ENCODE results near the gene DLG4.

DLG4 gene

GRCh38 chr17:7219812-7220592 is at the start of gene DLG4, which contains the start of gene ACADVL:
TSS of gene DLG4 (minus strand) at chr17:7219836.
TSS of gene ACADVL (plus strand) at chr17:7219938. CDS start at chr17:7219985, 47 bp downstream.
- DNase-seq: peak; percentile 60

DNA sequence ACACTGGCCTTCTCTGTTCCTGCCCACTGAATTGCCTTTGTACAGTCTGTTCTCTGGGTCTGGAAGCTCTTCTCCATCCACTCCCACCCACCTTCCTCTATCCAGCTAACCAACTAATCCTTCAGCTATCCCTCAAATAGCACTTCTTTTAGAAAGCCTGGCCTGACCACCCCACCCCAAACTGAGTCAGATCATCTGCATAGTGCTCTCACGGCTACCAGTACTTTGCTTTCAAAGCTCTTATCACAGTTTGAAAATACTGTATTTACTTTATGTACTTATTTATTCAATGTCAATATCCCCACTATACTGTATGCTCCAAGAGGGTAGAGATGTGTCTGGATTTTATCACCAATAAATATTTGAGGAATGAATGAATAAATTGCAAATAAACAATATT is 47.1 kb upstream of the DLG4 start:
- DNase-seq: no peak

- DNase-seq: no peak
These were observed 44.1 kb upstream of the DLG4 start for GRCh38 chr17:7263801-7264078.

DNA sequence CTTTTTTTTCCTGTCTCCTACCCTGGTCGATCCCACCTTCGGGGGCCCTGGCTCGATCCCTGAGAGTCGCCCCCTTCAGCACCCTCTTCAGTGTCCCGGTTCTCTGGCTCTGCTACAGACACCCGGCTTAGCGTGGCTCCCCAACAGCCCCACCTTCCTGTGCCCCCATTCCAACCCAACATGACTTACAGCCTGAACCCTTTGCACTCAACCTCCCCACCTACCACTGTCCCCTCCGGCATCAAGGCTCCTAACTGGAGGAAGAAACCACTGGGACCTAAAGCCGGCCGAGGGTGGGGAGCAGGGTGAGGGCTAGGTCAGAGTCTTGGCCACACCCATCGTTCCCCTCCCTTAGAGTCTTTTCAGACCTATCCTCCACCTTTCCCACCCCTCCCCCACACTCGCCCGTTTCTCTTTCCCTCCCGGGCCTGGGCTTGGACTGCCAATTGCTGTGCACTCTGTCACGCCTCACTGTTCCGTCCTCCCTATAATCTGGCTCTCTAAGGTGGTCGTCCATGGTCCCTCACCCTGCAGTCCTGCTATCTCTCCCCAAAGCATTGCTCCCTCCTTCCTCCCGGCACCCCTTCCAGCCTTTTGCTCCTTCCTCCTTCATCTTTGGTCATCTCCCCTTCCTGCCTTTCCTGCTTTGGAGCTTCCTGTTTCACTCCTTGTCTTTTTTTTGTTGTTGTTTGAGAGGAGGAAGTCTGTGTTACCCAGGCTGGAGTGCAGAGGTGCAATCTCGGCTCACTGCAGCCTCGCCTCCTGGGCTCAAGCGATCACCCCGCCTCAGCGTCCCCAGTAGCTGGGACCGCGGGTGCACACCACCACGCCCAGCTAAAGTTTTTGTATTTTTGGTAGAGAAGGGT is 43.5 kb upstream of the DLG4 start:
- no peak for DNase-seq

DNA sequence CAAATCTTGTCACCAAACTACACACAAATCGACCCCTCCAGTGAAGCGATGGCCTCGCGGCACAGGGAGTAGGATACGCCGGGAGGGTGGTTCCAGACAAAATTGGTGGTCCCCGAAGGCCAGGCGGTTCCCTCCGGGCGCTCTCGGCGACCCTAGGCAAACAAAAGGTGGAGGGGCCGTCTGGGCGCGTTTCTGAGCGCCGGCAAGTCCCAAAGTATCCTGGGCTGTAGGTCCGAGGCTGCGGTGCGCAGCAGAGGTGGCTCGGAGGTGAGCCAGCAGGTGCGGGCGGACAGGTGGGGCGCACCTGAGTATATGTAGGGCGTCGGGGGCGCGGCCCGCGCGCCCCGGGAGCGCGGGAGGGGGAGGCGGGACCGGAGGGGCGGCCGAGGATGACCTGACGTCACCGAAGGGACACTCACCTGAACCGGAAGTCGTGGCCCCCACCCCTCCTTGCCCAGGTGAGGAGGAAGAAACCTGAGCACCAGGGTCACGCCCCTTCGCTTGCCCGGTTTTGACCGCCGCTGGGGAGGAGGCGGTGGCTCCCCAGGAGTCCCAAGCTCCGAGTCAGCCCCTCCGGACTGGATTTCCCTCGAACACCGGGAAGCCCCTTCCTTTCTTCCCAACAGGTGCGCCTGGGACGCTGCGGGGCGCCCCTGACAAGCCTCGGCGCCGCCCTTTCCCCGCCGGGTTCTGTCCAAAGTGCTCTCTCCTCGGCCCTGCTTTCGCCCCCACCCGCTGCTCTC is 42.7 kb upstream of the DLG4 start, which contains the start of gene CLDN7:
Gene CLDN7 (minus strand): TSS at position 287 of the 743 bp plus-strand sequence. CDS start 435 bp downstream, outside the sequence.
- no peak for DNase-seq

- DNase-seq: no peak
These were observed 41.9 kb upstream of the DLG4 start for GRCh38 chr17:7261379-7262191.

DNA sequence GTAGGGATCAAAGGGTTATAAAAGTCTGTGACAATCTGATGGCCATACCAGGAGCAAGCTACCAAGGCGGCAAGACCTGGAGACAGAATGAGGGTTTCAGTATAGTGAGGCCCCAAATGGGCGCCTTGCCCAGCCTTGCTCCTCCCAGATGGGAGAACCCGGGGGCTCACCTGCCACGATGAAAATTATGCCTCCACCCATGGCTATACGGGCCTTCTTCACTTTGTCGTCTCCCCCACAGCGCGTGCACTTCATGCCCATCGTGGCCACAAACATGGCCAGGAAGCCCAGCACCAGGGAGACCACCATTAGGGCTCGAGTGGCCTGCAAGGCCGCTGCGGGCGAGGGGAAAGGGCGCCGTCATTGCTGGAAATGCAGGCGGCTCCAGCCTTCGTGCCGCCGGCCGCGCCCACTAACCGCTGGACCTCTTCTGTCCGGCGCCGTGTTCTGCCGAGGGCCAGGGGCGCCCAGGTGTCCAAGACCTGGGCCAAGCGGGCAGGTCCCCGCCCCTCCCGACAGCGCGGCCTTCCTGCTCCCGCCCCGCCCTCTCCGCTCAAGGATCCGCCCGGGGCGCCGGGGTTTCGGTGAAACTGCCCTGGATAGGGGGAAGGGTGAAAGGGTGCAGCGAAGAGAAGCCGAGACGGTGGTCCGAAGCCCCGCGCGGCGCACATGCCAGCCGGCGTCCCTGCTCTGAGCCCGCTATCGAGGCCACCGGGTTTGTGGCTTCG is 41.2 kb upstream of the DLG4 start:
- no peak for DNase-seq

GRCh38 chr17:7260151-7260550 is 40.5 kb upstream of the DLG4 start:
- DNase-seq: no peak

- no peak for DNase-seq
These were observed 39.9 kb upstream of the DLG4 start for GRCh38 chr17:7259555-7259889.

DNA sequence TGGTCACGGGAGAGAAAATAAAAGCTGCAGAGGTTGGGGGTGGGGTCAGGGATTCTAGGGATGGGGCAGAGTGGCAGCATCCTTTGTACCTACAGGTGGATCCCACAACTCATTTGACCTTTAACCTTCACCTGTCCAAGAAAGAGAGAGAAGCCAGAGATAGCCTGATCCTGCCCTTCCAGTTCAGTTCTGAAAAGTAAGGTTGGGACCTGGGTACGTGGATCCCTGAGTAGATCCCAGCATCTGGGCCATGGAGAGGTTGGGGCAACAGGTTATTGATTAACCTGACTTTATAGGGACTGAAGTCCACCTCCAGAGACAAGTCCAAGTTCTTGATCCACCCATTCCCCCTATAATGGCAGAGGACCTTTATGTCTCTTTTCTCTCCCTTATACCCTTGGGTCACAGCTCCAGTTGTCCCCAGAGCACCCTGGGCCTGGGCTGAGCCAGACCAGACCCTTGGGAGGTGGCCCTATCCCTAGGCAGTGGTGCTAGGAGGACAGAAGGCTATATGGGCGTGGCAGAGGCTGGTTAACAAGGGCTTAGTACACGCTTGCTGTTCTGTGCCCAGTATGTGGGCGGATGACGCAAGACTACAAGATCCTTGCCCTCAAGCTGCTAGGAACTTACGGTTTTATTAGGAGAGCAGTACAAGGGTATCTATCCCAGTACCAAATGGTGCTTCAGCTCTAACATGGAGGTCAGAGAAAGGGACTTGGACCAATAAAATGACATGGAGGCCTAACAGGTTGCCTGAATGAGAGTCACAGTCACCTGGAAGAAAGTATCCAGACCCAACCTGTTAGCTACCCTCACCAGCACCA is 39.3 kb upstream of the DLG4 start:
- DNase-seq: no peak

DNA sequence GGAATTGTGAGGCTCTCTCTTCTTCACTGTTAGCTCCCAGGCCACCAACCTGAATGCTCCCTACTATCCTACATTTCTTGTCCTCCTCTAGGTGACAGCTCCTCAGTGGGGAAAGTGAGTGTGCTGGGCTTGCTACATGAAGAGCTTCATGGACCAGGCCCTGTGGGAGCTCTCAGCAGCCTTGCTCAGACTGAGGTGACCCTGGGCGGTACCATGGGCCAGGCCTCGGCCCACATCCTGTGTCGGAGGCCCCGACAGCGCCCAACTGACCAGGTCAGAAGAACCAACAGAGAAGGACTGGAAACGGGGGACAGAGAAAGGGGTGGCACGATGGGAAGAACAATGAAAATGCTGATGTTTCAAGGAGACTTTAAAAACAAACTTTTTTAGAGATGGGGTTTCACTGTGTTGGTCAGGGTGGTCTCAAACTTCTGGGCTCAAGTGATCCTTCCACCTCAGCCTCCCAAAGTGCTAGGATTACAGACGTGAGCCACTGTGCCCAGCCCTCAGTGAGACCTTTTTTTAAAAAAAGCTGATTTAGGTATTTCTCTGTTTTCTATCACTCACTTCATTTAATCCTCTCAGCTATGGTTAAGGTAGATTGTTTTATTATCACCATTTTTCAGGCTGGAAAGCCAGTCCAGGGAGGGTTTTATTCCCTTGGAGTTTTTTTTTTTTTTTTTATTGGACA is 37.3 kb upstream of the DLG4 start:
- no peak for DNase-seq

DNA sequence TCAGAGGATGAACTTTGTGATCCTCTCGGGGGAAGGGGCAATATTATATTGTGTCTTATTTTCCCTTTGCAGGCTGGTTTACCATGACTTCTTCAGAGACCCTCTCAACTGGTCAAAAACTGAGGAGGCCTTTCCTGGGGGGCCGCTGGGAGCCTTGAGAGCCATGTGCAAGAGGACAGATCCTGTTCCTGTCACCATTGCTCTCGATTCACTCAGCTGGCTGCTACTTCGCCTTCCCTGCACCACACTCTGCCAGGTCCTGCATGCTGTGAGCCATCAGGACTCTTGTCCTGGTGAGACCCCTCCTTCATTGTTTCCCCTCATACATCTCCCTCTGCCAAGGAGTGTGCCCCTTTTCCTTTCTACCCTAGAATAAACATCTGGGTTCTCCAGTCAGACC is 34.9 kb upstream of the DLG4 start:
- no peak for DNase-seq

GRCh38 chr17:7253082-7253481 is 33.4 kb upstream of the DLG4 start:
- DNase-seq: no peak

DNA sequence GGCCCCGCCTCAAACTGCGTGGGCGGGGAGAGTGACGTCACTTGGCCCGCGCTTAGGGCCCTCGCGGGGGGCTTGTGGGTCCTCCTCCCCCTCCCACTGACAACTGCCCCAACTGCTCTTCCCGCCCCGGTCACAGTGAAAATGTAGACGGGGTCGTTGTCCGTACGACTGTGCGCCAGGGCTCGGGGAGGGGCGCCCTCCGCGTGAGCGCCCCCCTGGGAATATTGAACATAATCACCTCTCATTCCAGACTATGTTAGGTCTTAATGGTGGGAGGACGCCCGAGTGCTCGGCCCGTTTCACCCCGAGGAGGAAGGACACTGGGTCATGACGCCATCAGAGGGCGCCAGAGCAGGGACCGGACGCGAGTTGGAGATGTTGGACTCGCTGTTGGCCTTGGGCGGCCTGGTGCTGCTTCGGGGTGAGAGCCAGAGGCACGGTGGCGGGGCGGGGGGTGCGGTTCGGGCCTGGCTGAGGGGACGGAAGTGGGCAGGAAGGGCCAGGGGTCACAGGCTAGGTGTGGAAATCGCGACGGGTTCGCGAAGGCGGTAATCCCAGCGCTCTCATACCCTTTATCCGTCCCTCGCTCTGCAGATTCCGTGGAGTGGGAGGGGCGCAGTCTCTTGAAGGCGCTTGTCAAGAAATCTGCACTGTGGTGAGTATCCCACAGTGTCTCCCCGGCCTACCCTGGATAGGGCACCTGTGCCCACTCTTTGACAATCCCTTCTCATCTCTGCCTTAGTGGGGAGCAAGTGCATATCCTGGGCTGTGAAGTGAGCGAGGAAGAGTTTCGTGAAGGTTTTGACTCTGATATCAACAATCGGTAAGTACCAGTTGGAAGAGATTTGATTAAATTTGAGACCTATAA is 32.8 kb upstream of the DLG4 start, which contains the start of gene ELP5:
Gene ELP5 (plus strand): TSS at position 40 of the 868 bp plus-strand sequence. CDS start 336 bp downstream, at position 376.
- DNase-seq: peak; percentile 74

DNA sequence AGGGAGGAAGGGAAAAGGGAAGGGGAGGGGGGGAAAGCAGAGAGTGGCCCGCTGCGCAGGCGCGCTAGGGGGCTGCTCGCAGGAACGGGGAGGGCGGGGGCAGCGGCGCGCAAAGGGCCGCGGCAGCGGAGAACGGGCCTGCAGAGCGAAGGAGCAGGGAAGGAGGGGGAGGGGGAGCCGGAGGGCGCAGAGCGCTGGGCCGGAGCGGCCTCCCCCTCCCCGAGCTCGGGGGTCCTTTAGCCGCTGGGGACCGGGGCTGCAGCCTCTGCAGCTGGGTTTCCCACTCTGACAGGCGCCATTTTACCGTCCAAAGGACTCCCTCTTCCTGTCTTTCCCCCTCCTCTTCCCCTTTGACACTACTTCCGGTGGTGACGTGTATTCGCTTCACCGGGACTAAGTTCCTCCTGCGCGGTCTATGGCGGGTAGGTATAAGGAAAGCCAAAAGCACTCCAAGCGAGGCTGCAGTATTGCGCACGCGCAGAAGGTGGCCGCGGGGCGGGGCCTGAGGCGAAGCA is 32.1 kb upstream of the DLG4 start, which contains the start of gene CTDNEP1:
Gene CTDNEP1 (minus strand): TSS at position 74 of the 515 bp plus-strand sequence. CDS start 438 bp downstream, outside the sequence.
- peak; percentile 91 for DNase-seq

DNA sequence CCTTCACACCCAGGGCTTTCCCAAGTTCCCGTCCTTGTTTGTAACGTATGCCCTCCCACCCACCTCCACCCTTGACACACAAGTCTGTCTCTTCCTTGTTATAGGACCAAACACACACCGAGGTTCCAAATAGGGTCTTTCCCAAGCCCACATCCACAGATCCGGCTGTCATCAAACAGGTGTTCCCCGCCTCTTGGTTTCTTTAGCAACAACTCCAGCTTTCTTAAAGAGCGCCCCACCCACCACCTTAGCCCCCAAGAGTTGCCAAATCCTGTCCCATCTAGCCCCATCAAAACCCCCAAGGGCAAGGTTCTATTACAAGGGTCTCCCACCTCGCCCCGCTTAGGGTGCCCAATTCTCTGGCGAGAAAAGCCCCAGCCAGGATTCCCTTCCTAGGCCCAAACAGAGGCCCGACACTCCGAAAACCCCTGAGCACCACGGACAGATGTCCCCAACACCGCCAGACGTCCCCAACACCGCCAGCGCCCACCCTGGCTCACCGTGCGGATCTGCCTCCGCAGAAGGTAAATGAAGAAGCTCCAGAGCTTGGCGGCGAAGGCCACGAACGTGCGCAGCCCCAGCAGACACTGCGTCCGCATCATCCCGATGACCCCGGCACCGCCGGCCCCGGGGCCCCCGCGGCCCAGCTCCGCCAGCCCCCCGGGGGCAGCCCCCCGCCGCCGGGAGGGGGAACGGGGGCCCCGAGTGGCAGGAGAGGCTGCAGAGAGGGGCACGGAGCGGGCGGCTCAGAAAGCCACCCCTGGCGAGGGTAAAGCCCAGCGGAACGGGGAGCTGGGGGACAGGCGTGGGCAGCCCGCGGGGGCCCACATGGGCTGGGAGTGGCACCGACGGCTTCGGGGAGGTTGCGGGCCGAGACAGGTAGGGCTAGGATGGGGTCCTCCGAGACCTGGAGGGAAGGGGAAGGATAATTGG is 31.3 kb upstream of the DLG4 start:
- DNase-seq: no peak

GRCh38 chr17:7249830-7250229 is 30.2 kb upstream of the DLG4 start:
- DNase-seq: no peak

- no peak for DNase-seq
These were observed 29.6 kb upstream of the DLG4 start for GRCh38 chr17:7249214-7249613.

Measured in NK-92 treated with Interleukin-12 subunit alpha and Interleukin-12 subunit beta, amount 100 ng/mL, for 24 hours (cell line).